ENCODE measurements around the gene RTN4IP1.
A peak's percentile ranks its signal among the peaks of the same experiment; 100 is the strongest.

The RTN4IP1 gene

GRCh38 chr6:106634565-106634964, 5.3 kb upstream of the RTN4IP1 start:
- Histone ChIP-seq H2BK12ac (ENCODE audit: low read length) (no peak overlapping the region), H3K4me2 (ENCODE audit: low read length) (no peak overlapping the region), H3K4ac (ENCODE audit: low read depth, low read length) (no peak overlapping the region), H2BK5ac (ENCODE audit: low read depth, low read length, poor library complexity) (no peak overlapping the region), H3K27ac (ENCODE audit: low read depth, low read length) (no peak overlapping the region), H4K8ac (ENCODE audit: low read depth, low read length) (no peak overlapping the region), H3K36me3 (ENCODE audit: control insufficient read depth in 1 of 2, insufficient read depth in 2 of 2, low read length in 2 of 2) (no peaks in the 10 kb centered on the region), H2AK5ac (ENCODE audit: low read length) (no peak overlapping the region), H3K23ac (ENCODE audit: low read length) (no peak overlapping the region), H3K79me1 (ENCODE audit: low read length) (peaks cover under 1% of the 10 kb centered on the region), H3K14ac (ENCODE audit: low read length) (no peak overlapping the region), H3K18ac (ENCODE audit: low read length) (no peak overlapping the region), H3K9ac (ENCODE audit: low read length) (no peak overlapping the region), H3K4me1 (ENCODE audit: control insufficient read depth in 1 of 2, insufficient read depth in 2 of 2, low read length in 2 of 2) (peaks cover 3 to 8% of the 10 kb centered on the region in 2 experiments), H3K79me2 (ENCODE audit: control insufficient read depth, insufficient read depth, low read length, poor library complexity) (peaks cover under 1% of the 10 kb centered on the region), H3K4me3 (ENCODE audit: low read depth, low read length) (no peak overlapping the region), H2AFZ (ENCODE audit: insufficient read depth, low read length, poor library complexity) (no peak overlapping the region), H2BK120ac (ENCODE audit: insufficient read depth, low read length, poor library complexity) (no peak overlapping the region), H3K27me3 (ENCODE audit: insufficient read depth, low read length) (no peaks in the 10 kb centered on the region), H4K12ac (ENCODE audit: low read depth, low read length) (no peak overlapping the region), H3K9me3 (ENCODE audit: insufficient read depth, low read depth, low read length) (no peaks in the 10 kb centered on the region), H4K91ac (ENCODE audit: low read depth, low read length) (no peak overlapping the region)
- DNase-seq: no peak
- WGBS (ENCODE audit: extremely low coverage, insufficient coverage, insufficient read length): no CpG with 5 or more reads among the region's 5 CpGs

- Histone ChIP-seq H3K4me2 (ENCODE audit: low read length) (no peak overlapping the region), H3K79me2 (ENCODE audit: control insufficient read depth, insufficient read depth, low read length, poor library complexity) (peaks cover 2% of the 10 kb centered on the region), H2BK120ac (ENCODE audit: insufficient read depth, low read length, poor library complexity) (no peak overlapping the region), H3K4ac (ENCODE audit: low read depth, low read length) (no peak overlapping the region), H3K18ac (ENCODE audit: low read length) (no peak overlapping the region), H2AK5ac (ENCODE audit: low read length) (no peak overlapping the region), H3K27me3 (ENCODE audit: insufficient read depth, low read length) (no peaks in the 10 kb centered on the region), H3K36me3 (ENCODE audit: control insufficient read depth in 1 of 2, insufficient read depth in 2 of 2, low read length in 2 of 2) (no peaks in the 10 kb centered on the region), H4K91ac (ENCODE audit: low read depth, low read length) (no peak overlapping the region), H4K8ac (ENCODE audit: low read depth, low read length) (no peak overlapping the region), H3K79me1 (ENCODE audit: low read length) (peaks cover 2% of the 10 kb centered on the region), H3K4me1 (ENCODE audit: control insufficient read depth in 1 of 2, insufficient read depth in 2 of 2, low read length in 2 of 2) (peaks cover 3% of the 10 kb centered on the region in 2 experiments), H3K27ac (ENCODE audit: low read depth, low read length) (no peak overlapping the region), H3K9ac (ENCODE audit: low read length) (no peak overlapping the region), H3K4me3 (ENCODE audit: low read depth, low read length) (no peak overlapping the region), H3K23ac (ENCODE audit: low read length) (no peak overlapping the region), H3K9me3 (ENCODE audit: insufficient read depth, low read depth, low read length) (no peaks in the 10 kb centered on the region), H4K12ac (ENCODE audit: low read depth, low read length) (no peak overlapping the region), H2BK12ac (ENCODE audit: low read length) (no peak overlapping the region), H3K14ac (ENCODE audit: low read length) (no peak overlapping the region), H2BK5ac (ENCODE audit: low read depth, low read length, poor library complexity) (no peak overlapping the region), H2AFZ (ENCODE audit: insufficient read depth, low read length, poor library complexity) (no peak overlapping the region)
- no peak for DNase-seq
- WGBS (ENCODE audit: extremely low coverage, insufficient coverage, insufficient read length): no CpG with 5 or more reads among the region's 1 CpG
Measured at GRCh38 chr6:106631346-106631745, 2.0 kb upstream of the RTN4IP1 start.

- Histone ChIP-seq H2BK12ac (ENCODE audit: low read length) (peak overlapping the region; percentile 9), H3K4ac (ENCODE audit: low read depth, low read length) (peak overlapping the region; percentile 89), H3K79me1 (ENCODE audit: low read length) (peaks cover 2% of the 10 kb centered on the region), H4K12ac (ENCODE audit: low read depth, low read length) (no peak overlapping the region), H3K9me3 (ENCODE audit: insufficient read depth, low read depth, low read length) (no peaks in the 10 kb centered on the region), H3K4me3 (ENCODE audit: low read depth, low read length) (no peak overlapping the region), H4K91ac (ENCODE audit: low read depth, low read length) (no peak overlapping the region), H3K18ac (ENCODE audit: low read length) (no peak overlapping the region), H3K9ac (ENCODE audit: low read length) (no peak overlapping the region), H3K4me2 (ENCODE audit: low read length) (peak overlapping the region; percentile 70), H3K27me3 (ENCODE audit: insufficient read depth, low read length) (no peaks in the 10 kb centered on the region), H2BK5ac (ENCODE audit: low read depth, low read length, poor library complexity) (no peak overlapping the region), H3K14ac (ENCODE audit: low read length) (no peak overlapping the region), H2BK120ac (ENCODE audit: insufficient read depth, low read length, poor library complexity) (no peak overlapping the region), H3K4me1 (ENCODE audit: control insufficient read depth in 1 of 2, insufficient read depth in 2 of 2, low read length in 2 of 2) (peaks cover 3% of the 10 kb centered on the region in 2 experiments), H2AK5ac (ENCODE audit: low read length) (no peak overlapping the region), H2AFZ (ENCODE audit: insufficient read depth, low read length, poor library complexity) (no peak overlapping the region), H4K8ac (ENCODE audit: low read depth, low read length) (no peak overlapping the region), H3K79me2 (ENCODE audit: control insufficient read depth, insufficient read depth, low read length, poor library complexity) (peaks cover 2% of the 10 kb centered on the region), H3K27ac (ENCODE audit: low read depth, low read length) (no peak overlapping the region), H3K23ac (ENCODE audit: low read length) (no peak overlapping the region), H3K36me3 (ENCODE audit: control insufficient read depth in 1 of 2, insufficient read depth in 2 of 2, low read length in 2 of 2) (no peaks in the 10 kb centered on the region)
- no CpG with 5 or more reads among the region's 5 CpGs for WGBS (ENCODE audit: extremely low coverage, insufficient coverage, insufficient read length)
- peak in 1 of 2 donors; percentile 21 for DNase-seq
Measured at GRCh38 chr6:106630366-106630765, 1.1 kb upstream of the RTN4IP1 start.

GRCh38 chr6:106629859-106630163, 513 bp upstream of the RTN4IP1 start:
- Histone ChIP-seq H2AFZ (ENCODE audit: insufficient read depth, low read length, poor library complexity) (peak overlapping the region; percentile 88), H3K79me2 (ENCODE audit: control insufficient read depth, insufficient read depth, low read length, poor library complexity) (peaks cover 2% of the 10 kb centered on the region), H3K4me1 (ENCODE audit: control insufficient read depth in 1 of 2, insufficient read depth in 2 of 2, low read length in 2 of 2) (peaks cover 3% of the 10 kb centered on the region in 2 experiments), H3K27me3 (ENCODE audit: insufficient read depth, low read length) (no peaks in the 10 kb centered on the region), H4K8ac (ENCODE audit: low read depth, low read length) (peak overlapping the region; percentile 97), H3K4ac (ENCODE audit: low read depth, low read length) (peak overlapping the region; percentile 75), H3K18ac (ENCODE audit: low read length) (peak overlapping the region; percentile 77), H2AK5ac (ENCODE audit: low read length) (no peak overlapping the region), H3K9me3 (ENCODE audit: insufficient read depth, low read depth, low read length) (no peaks in the 10 kb centered on the region), H3K36me3 (ENCODE audit: control insufficient read depth in 1 of 2, insufficient read depth in 2 of 2, low read length in 2 of 2) (no peaks in the 10 kb centered on the region), H2BK120ac (ENCODE audit: insufficient read depth, low read length, poor library complexity) (peak overlapping the region; percentile 81), H2BK5ac (ENCODE audit: low read depth, low read length, poor library complexity) (peak overlapping the region; percentile 70), H4K12ac (ENCODE audit: low read depth, low read length) (peak overlapping the region; percentile 86), H3K9ac (ENCODE audit: low read length) (peak overlapping the region; percentile 90), H3K27ac (ENCODE audit: low read depth, low read length) (no peak overlapping the region), H3K4me3 (ENCODE audit: low read depth, low read length) (peak overlapping the region; percentile 86), H3K14ac (ENCODE audit: low read length) (peak overlapping the region; percentile 82), H2BK12ac (ENCODE audit: low read length) (no peak overlapping the region), H3K79me1 (ENCODE audit: low read length) (peaks cover 2% of the 10 kb centered on the region), H4K91ac (ENCODE audit: low read depth, low read length) (peak overlapping the region; percentile 90), H3K4me2 (ENCODE audit: low read length) (peak overlapping the region; percentile 70), H3K23ac (ENCODE audit: low read length) (no peak overlapping the region)
- no CpG with 5 or more reads among the region's 14 CpGs for WGBS (ENCODE audit: extremely low coverage, insufficient coverage, insufficient read length)
- peak in 1 of 2 donors; percentile 21 for DNase-seq
